OCI-LY7 (cell line): ENCODE data around the gene NFIA. TPM values are rescaled to one million over a fixed set of nuclear protein-coding genes. Genes with fewer than 3 reads are reported as not detected.

ENCODE experiments used
- BruUV-seq: library from RNA; stranded (reverse); fragments of 400-500 nt; replicated peaks from 2 replicates; lab custom pipeline; 2021; lab: Mats Ljungman, UMichigan
- CTCF ChIA-PET: fragments of 300-600 bp; sonication (Branson Sonifier 250); formaldehyde crosslinking; loops from one replicate; lab custom pipeline; 2022; ENCODE audit warnings: antibody characterized with exemption; ENCODE audit not compliant: unreplicated experiment; lab: Charles Lee
- POLR2A ChIA-PET: fragments of 300-600 bp; sonication (Branson Sonifier 250); formaldehyde crosslinking; loops from one replicate; lab custom pipeline; 2022; ENCODE audit warnings: antibody characterized with exemption; lab: Charles Lee
- DNase-seq: peaks from one replicate; pipeline ENCODE4 v3.0.0-alpha.2; 2015; ENCODE audit warnings: low spot score
- H2AFZ ChIP-seq: fragments of 200-600 bp; sonication (generic), shearing (Covaris generic); 2 replicates; pipeline ENCODE4 v1.6.1; 2014; ENCODE audit warnings: mild to moderate bottlenecking, antibody characterized with exemption, low read length, moderate library complexity
- H3K27ac ChIP-seq: fragments of 200-600 bp; sonication (generic); 2 replicates; pipeline ENCODE4 v1.5.1; 2014; ENCODE audit warnings: mixed run types, low read depth, mild to moderate bottlenecking, moderate library complexity, low read length, inconsistent platforms; ENCODE audit not compliant: poor library complexity, severe bottlenecking
- H3K36me3 ChIP-seq: fragments of 200-600 bp; sonication (generic); 2 replicates; pipeline ENCODE4 v1.6.1; 2014; ENCODE audit warnings: mild to moderate bottlenecking, antibody characterized with exemption, low read length, moderate library complexity, mixed read lengths; ENCODE audit not compliant: insufficient read depth
- H3K4me1 ChIP-seq: fragments of 200-600 bp; sonication (generic); 2 replicates; pipeline ENCODE4 v1.5.1; 2014; ENCODE audit warnings: mild to moderate bottlenecking, low read length; ENCODE audit not compliant: insufficient read depth, poor library complexity, severe bottlenecking
- H3K4me2 ChIP-seq: fragments of 200-600 bp; sonication (generic); 2 replicates; pipeline ENCODE4 v1.6.1; 2014; ENCODE audit warnings: mild to moderate bottlenecking, low read length
- H3K4me3 ChIP-seq: fragments of 200-600 bp; sonication (generic); 2 replicates; pipeline ENCODE4 v1.5.1; 2014; ENCODE audit warnings: mild to moderate bottlenecking, low read depth, low read length; ENCODE audit not compliant: poor library complexity, severe bottlenecking
- H3K79me2 ChIP-seq: fragments of 200-600 bp; sonication (generic); 2 replicates; pipeline ENCODE4 v1.6.1; 2016; ENCODE audit warnings: low read depth, mild to moderate bottlenecking, low read length, moderate library complexity, mixed read lengths; ENCODE audit not compliant: insufficient read depth
- H3K9me2 ChIP-seq: fragments of 200-600 bp; sonication (generic); 2 replicates; pipeline ENCODE4 v1.6.1; 2016; ENCODE audit warnings: mild to moderate bottlenecking, low read length, mixed read lengths; ENCODE audit not compliant: insufficient read depth
- H3K9me3 ChIP-seq: fragments of 200-600 bp; sonication (generic); 2 replicates; pipeline ENCODE4 v1.6.1; 2014; ENCODE audit warnings: mild to moderate bottlenecking, mixed run types, low read length, mixed read lengths
- H4K20me1 ChIP-seq: fragments of 200-600 bp; sonication (generic); 2 replicates; pipeline ENCODE4 v1.6.1; 2014; ENCODE audit warnings: mild to moderate bottlenecking, antibody characterized with exemption, low read length, moderate library complexity, mixed read lengths; ENCODE audit not compliant: insufficient read depth
- EZH2phosphoT487 ChIP-seq: fragments of 200-600 bp; sonication (generic); IDR thresholded peaks from 2 replicates; pipeline ENCODE4 v1.6.1; 2018; ENCODE audit warnings: low read depth, borderline replicate concordance, mild to moderate bottlenecking, mixed run types, antibody characterized with exemption, low read length, moderate library complexity, mixed read lengths
- intact Hi-C: fragments of 100-400 bp; cut with micrococcal nuclease; formaldehyde crosslinking; loops from one replicate; pipeline ENCODE4 v1.10.0; 2022; ENCODE audit not compliant: unreplicated experiment
- total RNA-seq, 2 experiments: library from RNA; depleted of rRNA in 1 of 2; stranded (reverse); fragments of >200 nt in 1 of 2; shearing (Covaris generic) in 1 of 2; gene quantifications; 2 replicates each; pipeline ENCODE4 v1.2.3, GENCODE V29; 2014 to 2022
- TF ChIP-seq, protein P1 (sequence below): fragments of 200-600 bp; sonication (generic); conservative IDR thresholded peaks from 2 replicates; pipeline ENCODE4 v1.5.1; 2014; ENCODE audit warnings: mild to moderate bottlenecking, antibody characterized with exemption, low read length, moderate library complexity, mixed read lengths

NFIA gene
- total RNA-seq, 2 experiments from 2014 or later = 2.8 to 18.8 TPM

DNA sequence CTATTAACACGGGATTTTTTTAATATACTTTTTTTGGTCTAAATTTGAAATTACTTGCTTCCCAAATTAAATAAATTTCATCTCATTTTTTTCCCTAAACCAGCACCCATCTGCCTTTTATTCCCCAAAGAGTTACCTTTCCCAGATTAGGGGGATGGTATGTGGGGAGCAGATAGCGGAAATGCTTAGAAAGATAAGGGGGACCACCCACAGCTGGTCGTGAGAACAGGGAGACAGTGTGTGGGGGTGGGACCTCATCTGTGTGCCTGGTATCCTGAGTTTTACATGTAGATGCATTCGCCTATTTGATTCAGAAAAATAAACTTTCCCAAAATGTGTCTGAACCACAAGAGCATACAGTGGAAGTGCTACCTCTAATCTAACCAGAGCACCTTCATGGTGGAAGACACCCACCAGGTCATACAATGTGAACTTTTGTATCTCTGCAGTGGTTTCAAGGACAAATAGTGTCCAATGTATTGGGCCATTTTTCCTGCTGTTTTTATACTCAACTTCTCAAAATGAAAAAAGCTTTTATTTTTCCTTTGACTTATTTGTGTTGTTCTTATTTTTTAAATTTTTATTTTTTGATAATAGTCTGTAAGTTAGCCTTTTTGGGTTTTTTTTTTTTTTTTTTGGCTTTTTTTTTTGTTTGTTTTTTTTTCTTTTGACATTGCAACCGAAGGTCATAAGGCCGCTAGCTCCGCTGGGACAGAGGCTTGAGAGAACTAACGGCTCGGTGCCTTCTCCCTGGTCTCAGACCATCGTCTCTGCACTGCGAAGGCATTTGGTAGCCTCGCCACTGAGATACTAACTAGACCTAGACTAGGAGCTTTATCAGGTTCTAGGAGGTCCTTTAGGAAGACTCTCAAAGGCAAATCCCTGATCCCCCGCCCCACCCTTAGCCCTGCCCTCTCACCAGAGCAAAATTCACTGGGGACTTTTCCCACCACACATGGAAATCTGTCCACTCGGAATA lies 379.3 kb downstream of the NFIA start:
- H3K4me1 ChIP-seq = no peaks in the 10 kb centered on the region
- no peak for TF ChIP-seq EZH2phosphoT487
- TF ChIP-seq, protein P1, sequence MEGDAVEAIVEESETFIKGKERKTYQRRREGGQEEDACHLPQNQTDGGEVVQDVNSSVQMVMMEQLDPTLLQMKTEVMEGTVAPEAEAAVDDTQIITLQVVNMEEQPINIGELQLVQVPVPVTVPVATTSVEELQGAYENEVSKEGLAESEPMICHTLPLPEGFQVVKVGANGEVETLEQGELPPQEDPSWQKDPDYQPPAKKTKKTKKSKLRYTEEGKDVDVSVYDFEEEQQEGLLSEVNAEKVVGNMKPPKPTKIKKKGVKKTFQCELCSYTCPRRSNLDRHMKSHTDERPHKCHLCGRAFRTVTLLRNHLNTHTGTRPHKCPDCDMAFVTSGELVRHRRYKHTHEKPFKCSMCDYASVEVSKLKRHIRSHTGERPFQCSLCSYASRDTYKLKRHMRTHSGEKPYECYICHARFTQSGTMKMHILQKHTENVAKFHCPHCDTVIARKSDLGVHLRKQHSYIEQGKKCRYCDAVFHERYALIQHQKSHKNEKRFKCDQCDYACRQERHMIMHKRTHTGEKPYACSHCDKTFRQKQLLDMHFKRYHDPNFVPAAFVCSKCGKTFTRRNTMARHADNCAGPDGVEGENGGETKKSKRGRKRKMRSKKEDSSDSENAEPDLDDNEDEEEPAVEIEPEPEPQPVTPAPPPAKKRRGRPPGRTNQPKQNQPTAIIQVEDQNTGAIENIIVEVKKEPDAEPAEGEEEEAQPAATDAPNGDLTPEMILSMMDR = no peak
- no peaks in the 10 kb centered on the region for H3K36me3 ChIP-seq
- H3K4me2 ChIP-seq = no peak overlapping the region
- H3K9me2 ChIP-seq = no peaks in the 10 kb centered on the region
- H3K79me2 ChIP-seq = no peaks in the 10 kb centered on the region
- CTCF ChIA-PET = interaction anchor here (0.6 kb wide), 1 partner anchor 491 kb away, joined by 3 read pairs; no protein-coding TSS in a partner anchor
- H3K27ac ChIP-seq = no peak overlapping the region
- POLR2A ChIA-PET = interaction anchor here (0.6 kb wide), 1 partner anchor 1100 kb away, joined by 3 read pairs; no protein-coding TSS in a partner anchor
- no peaks in the 10 kb centered on the region for H3K9me3 ChIP-seq
- H2AFZ ChIP-seq = no peak overlapping the region
- no peak for DNase-seq
- no peak overlapping the region for H3K4me3 ChIP-seq
- no TSS peak for BruUV-seq
- intact Hi-C loops = no loop called here
- H4K20me1 ChIP-seq = no peaks in the 10 kb centered on the region

DNA sequence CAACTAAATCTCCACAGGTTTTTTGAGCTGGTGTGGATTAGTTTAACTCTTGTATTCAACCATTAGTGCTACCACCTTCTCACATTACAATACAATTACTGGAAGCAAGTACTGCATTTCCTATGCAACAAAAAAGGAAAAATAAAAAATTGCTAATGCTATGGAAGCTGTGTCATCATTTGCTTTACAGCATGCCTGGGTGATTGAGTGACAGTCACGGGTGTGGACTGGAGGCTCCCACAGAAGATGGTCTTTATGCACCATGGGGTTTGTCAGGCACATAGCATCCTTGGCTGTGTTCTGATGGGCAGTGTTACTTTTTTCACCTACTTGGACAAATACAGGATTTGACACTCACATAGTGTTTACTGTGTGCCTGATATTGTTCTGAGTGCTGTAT lies 380.3 kb downstream of the NFIA start:
- H3K9me2 ChIP-seq = no peaks in the 10 kb centered on the region
- H4K20me1 ChIP-seq = no peaks in the 10 kb centered on the region
- no peak for TF ChIP-seq EZH2phosphoT487
- TF ChIP-seq, protein P1 = no peak
- no peak overlapping the region for H3K27ac ChIP-seq
- CTCF ChIA-PET = interaction anchor here (0.6 kb wide), 1 partner anchor 492 kb away, joined by 3 read pairs; no protein-coding TSS in a partner anchor
- POLR2A ChIA-PET = interaction anchor here (0.6 kb wide), 1 partner anchor 1101 kb away, joined by 3 read pairs; no protein-coding TSS in a partner anchor
- H3K9me3 ChIP-seq = no peaks in the 10 kb centered on the region
- BruUV-seq = no TSS peak
- no peaks in the 10 kb centered on the region for H3K79me2 ChIP-seq
- no peaks in the 10 kb centered on the region for H3K36me3 ChIP-seq
- intact Hi-C loops = no loop called here
- no peak overlapping the region for H3K4me2 ChIP-seq
- H2AFZ ChIP-seq = no peak overlapping the region
- DNase-seq = no peak
- H3K4me3 ChIP-seq = no peak overlapping the region
- no peaks in the 10 kb centered on the region for H3K4me1 ChIP-seq
